Thyroid gland (tissue), 4 donors: ENCODE measurements around the gene HPCA. TPM values are rescaled to one million over a fixed set of nuclear protein-coding genes. Genes with fewer than 3 reads are reported as not detected.

Experiments
- DNase-seq, 2 donors: peaks; one replicate each; pipeline ENCODE4 v3.0.0-alpha.2; 2019
- H3K27ac ChIP-seq, 3 donors: fragments of 200-600 bp; sonication (generic); 1 replicate in 2 of 3; 2 replicates in 1 of 3; pipeline ENCODE4 v1.5.1; 2016 to 2019; ENCODE audit warnings: mild to moderate bottlenecking in 1 of 3, moderate library complexity in 1 of 3
- H3K27me3 ChIP-seq: fragments of 200-600 bp; sonication (generic); one replicate; pipeline ENCODE4 v1.5.1; 2019
- H3K36me3 ChIP-seq, 2 donors: fragments of 200-600 bp; sonication (generic); one replicate each; pipeline ENCODE4 v1.5.1; 2016 to 2019
- H3K4me1 ChIP-seq, 2 donors: fragments of 200-600 bp; sonication (generic); one replicate each; pipeline ENCODE4 v1.5.1; 2017 to 2019
- H3K4me3 ChIP-seq, 3 donors: fragments of 200-600 bp; sonication (generic); replicated peaks in 1 of 3; 1 replicate in 2 of 3; 2 replicates in 1 of 3; pipeline ENCODE4 v1.5.1; 2016; ENCODE audit warnings: mild to moderate bottlenecking in 1 of 3
- H3K9me3 ChIP-seq: fragments of 200-600 bp; sonication (generic); one replicate; pipeline ENCODE4 v1.5.1; 2017
- POLR2A ChIP-seq, 2 donors: fragments of 450-650 bp; IDR thresholded peaks; one replicate each; pipeline ENCODE4 v1.6.1; 2017; ENCODE audit warnings: antibody characterized with exemption in 2 of 2, mild to moderate bottlenecking in 2 of 2, moderate library complexity in 1 of 2
- WGBS, 2 donors: methylation state at CpG; one replicate each; pipeline ENCODE4 v1.1.5; 2017; 5-methylcytosine and 5-hydroxymethylcytosine counted together
- intact Hi-C: fragments of 100-400 bp; cut with DNase I; formaldehyde crosslinking; loops from one replicate; pipeline ENCODE4 v1.15.1; 2023
- total RNA-seq, 4 donors: library from RNA; depleted of rRNA; stranded (reverse); fragments of >200 nt; gene quantifications; one replicate each; pipeline ENCODE4 v1.2.3, GENCODE V29; 2016
- TF ChIP-seq, protein P1 (sequence below), 6 experiments: fragments of 200-600 bp in 3 of 6; fragments of 450-650 bp in 3 of 6; sonication (generic) in 3 of 6; IDR thresholded peaks; one replicate each; pipeline ENCODE4 v1.5.1; 2016 to 2019; ENCODE audit warnings: antibody characterized with exemption in 6 of 6, mild to moderate bottlenecking in 2 of 6, inconsistent platforms in 1 of 6, moderate library complexity in 1 of 6

The HPCA gene
- total RNA-seq, 4 donors from 2014 or later = not detected

DNA sequence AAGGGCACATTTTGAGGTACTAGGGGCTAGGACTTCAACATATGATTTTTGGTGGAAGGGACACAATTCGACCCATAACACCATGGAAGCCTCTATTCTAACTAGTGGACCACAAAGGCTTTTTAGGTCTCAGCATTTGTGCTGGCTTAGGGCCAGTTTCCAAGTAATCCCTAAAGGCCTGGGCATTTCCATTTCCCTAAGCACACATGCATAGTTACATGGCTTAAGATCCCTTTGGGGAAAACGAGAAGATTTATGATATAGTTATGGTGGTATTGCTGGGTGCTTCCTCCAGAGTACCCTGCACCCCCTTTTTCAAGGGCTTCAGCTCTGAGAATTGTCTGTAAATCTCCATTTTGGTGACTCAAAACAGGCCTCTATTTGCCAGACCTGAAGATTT, 43.1 kb downstream of the HPCA start:
- intact Hi-C loops = no loop called here
- H3K27me3 ChIP-seq = no peaks in the 10 kb centered on the region
- no peak overlapping the region for H3K4me3 ChIP-seq
- TF ChIP-seq POLR2A (IDR thresholded peaks at IDR 0.05) = no peak
- TF ChIP-seq, protein P1, sequence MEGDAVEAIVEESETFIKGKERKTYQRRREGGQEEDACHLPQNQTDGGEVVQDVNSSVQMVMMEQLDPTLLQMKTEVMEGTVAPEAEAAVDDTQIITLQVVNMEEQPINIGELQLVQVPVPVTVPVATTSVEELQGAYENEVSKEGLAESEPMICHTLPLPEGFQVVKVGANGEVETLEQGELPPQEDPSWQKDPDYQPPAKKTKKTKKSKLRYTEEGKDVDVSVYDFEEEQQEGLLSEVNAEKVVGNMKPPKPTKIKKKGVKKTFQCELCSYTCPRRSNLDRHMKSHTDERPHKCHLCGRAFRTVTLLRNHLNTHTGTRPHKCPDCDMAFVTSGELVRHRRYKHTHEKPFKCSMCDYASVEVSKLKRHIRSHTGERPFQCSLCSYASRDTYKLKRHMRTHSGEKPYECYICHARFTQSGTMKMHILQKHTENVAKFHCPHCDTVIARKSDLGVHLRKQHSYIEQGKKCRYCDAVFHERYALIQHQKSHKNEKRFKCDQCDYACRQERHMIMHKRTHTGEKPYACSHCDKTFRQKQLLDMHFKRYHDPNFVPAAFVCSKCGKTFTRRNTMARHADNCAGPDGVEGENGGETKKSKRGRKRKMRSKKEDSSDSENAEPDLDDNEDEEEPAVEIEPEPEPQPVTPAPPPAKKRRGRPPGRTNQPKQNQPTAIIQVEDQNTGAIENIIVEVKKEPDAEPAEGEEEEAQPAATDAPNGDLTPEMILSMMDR (IDR thresholded peaks at IDR 0.05) = no peak
- WGBS, 2 donors = 60 to 70% methylated on average over 2 of the region's 2 CpGs
- H3K9me3 ChIP-seq = no peaks in the 10 kb centered on the region
- no peak for DNase-seq
- no peak overlapping the region for H3K27ac ChIP-seq
- H3K4me1 ChIP-seq = peaks cover 13 to 18% of the 10 kb centered on the region in 2 donors
- H3K36me3 ChIP-seq = no peaks in the 10 kb centered on the region

DNA sequence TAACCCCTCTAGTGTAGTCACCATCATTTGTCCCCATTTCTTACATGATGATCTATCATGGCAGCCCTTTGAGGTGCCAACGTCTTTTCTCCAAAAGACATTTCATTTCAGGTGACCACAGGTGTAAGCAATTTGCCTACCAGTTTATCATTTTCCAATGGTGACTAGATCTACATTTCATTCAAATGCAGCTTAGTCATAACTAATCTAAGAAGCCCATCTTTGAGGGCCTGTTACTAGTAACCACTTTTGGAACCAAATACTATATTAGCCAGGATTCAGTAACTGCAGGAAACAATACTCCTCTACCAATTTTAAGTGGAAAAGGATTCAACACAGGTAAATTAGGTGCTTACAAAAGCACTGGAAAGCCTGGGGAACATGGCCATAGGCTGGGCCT, 45.5 kb downstream of the HPCA start:
- H3K4me1 ChIP-seq = peaks cover 0 to 5% of the 10 kb centered on the region in 2 donors
- no peak for DNase-seq
- H3K27me3 ChIP-seq = no peaks in the 10 kb centered on the region
- H3K9me3 ChIP-seq = no peaks in the 10 kb centered on the region
- no peak overlapping the region for H3K4me3 ChIP-seq
- intact Hi-C loops = loop anchor here (5.0 to 10.0 kb wide), 2 partner anchors 126 to 153 kb away; partner anchors contain the start of gene AZIN2
- peaks cover 5 to 6% of the 10 kb centered on the region in 2 donors for H3K36me3 ChIP-seq
- 83 to 96% methylated on average over 1 of the region's 1 CpG for whole genome bisulfite sequencing, 2 donors
- H3K27ac ChIP-seq = no peak overlapping the region
- no peak for TF ChIP-seq POLR2A (IDR thresholded peaks at IDR 0.05)
- TF ChIP-seq, protein P1 (IDR thresholded peaks at IDR 0.05) = no peak

DNA sequence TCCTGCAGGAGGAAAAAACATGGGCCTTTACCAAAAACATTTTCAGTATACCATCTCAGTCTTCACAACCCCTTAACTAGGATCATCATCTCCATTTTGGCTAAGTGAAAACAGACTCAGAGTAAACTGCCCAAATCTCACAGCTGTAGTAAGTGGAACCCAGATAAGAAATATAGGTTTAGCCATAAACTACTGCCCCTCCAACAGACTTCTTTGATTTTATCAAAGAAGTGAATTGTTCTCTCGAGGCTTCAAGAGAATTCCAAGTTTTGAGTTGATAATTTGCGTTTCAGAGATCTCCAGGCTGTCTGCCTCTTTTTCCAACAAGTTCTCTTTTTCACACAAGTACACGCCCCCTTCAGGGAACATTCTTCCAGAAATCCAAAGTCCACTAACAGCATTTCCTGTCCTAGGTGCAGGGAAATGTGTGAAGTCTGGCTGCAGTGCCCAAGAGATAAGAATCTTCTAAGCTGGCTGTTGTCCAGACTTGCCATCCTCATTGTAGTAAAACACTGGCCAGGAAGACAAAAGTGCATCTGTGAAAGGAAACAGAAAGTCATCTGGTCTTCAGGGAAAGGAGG, 47.5 kb downstream of the HPCA start:
- H3K27ac ChIP-seq = peak overlapping the region in 2 of 3 donors; percentile 32 to 57
- 56 to 61% methylated on average over 3 of the region's 3 CpGs for WGBS, 2 donors

DNA sequence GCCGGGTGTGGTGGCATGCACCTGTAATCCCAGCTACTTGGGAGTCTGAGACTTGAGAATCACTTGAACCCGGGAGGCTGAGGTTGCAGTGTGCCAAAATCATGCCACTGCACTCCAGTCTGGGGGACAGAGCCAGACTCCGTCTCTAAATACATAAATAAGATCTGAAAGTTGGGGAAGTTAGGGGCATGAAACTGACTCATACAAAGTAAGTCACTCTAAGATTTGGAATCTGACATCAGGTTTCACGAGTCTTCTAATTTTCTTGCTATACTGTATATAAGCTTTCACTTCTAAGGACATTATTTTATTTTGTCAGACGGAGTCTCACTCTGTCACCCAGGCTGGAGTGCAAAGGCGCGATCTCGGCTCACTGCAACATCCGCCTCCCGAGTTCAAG, 48.2 kb downstream of the HPCA start:
- Histone ChIP-seq H3K27ac (peak overlapping the region in 2 of 3 donors; percentile 12 to 57), H3K4me3 (no peak overlapping the region), H3K4me1 (peaks cover 0 to 5% of the 10 kb centered on the region in 2 donors), H3K27me3 (no peaks in the 10 kb centered on the region), H3K36me3 (peaks cover 13 to 17% of the 10 kb centered on the region in 2 donors), H3K9me3 (no peaks in the 10 kb centered on the region)
- intact Hi-C loops = loop anchor here (5.0 to 10.0 kb wide), 2 partner anchors 123 to 150 kb away; partner anchors contain the start of gene AZIN2
- no peak for DNase-seq
- TF ChIP-seq, protein P1 (IDR thresholded peaks at IDR 0.05) = no peak
- TF ChIP-seq POLR2A (IDR thresholded peaks at IDR 0.05) = no peak
- 93% methylated on average over 10 of the region's 10 CpGs for WGBS, 2 donors

More for the DNA sequence above, 47.5 kb downstream of the HPCA start:
- no peaks in the 10 kb centered on the region for H3K9me3 ChIP-seq
- no peak for DNase-seq
- no peak for TF ChIP-seq POLR2A (IDR thresholded peaks at IDR 0.05)
- TF ChIP-seq, protein P1 (IDR thresholded peaks at IDR 0.05) = peak in 2 of 6 experiments; percentile 4 to 14
- H3K36me3 ChIP-seq = peaks cover 13 to 17% of the 10 kb centered on the region in 2 donors
- peaks cover 0 to 5% of the 10 kb centered on the region in 2 donors for H3K4me1 ChIP-seq
- H3K4me3 ChIP-seq = no peak overlapping the region
- intact Hi-C loops = loop anchor here (5.0 to 10.0 kb wide), 2 partner anchors 123 to 151 kb away; partner anchors contain the start of gene AZIN2
- no peaks in the 10 kb centered on the region for H3K27me3 ChIP-seq

DNA sequence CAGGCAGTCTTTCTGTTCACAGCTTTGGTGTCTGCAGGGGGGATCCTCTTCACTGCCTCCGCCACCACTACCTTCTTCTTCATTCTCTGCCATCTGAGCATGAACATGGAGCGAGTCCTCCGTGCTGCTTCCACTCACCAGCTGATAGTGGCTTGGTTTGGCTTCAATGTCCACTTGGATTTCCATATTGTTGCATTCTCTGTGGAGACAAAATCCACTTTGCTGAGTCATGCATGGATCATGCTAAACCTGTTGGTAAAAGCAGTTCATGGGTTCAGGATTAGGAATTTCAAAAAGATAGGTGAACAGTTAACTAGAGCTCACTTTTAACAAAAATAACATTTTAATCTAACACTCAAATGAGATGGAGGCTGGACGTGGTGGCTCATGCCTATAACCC, 50.8 kb downstream of the HPCA start:
- Histone ChIP-seq H3K4me1 (peaks cover 0 to 15% of the 10 kb centered on the region in 2 donors), H3K9me3 (no peaks in the 10 kb centered on the region), H3K27me3 (no peaks in the 10 kb centered on the region), H3K36me3 (peaks cover 20 to 38% of the 10 kb centered on the region in 2 donors), H3K4me3 (no peak overlapping the region), H3K27ac (no peak overlapping the region)
- TF ChIP-seq POLR2A (IDR thresholded peaks at IDR 0.05) = no peak
- TF ChIP-seq, protein P1 (IDR thresholded peaks at IDR 0.05) = no peak
- 93 to 98% methylated on average over 4 of the region's 4 CpGs for WGBS, 2 donors
- no peak for DNase-seq
- intact Hi-C loops = loop anchor here (10.0 kb wide), 1 partner anchor 148 kb away; the partner anchor contains the start of gene AZIN2
